HepG2 (cell line): ENCODE measurements around the gene PTEN. TPM values are rescaled to one million over a fixed set of nuclear protein-coding genes. Genes with fewer than 3 reads are reported as not detected.

Experiments
- E2F1 ChIP-seq: sonication (generic); formaldehyde crosslinking; IDR thresholded peaks from 2 replicates; pipeline ENCODE4 v1.5.0; 2020; ENCODE audit warnings: missing genetic modification reagents
- HMGXB4 ChIP-seq, 2 experiments: sonication (generic) in 1 of 2; formaldehyde crosslinking in 1 of 2; IDR thresholded peaks; 2 replicates each; pipeline versions ENCODE4 v1.4.0 to v1.6.1; 2018 to 2020; ENCODE audit warnings: missing genetic modification reagents in 2 of 2, borderline replicate concordance in 1 of 2, low read depth in 1 of 2, mild to moderate bottlenecking in 1 of 2, missing biosample characterization in 1 of 2
- HOXA7 ChIP-seq: sonication (generic); formaldehyde crosslinking; IDR thresholded peaks from 2 replicates; pipeline ENCODE4 v1.8.1; 2022; ENCODE audit warnings: mild to moderate bottlenecking, missing genetic modification reagents, moderate library complexity
- IRX3 ChIP-seq: sonication (generic); formaldehyde crosslinking; IDR thresholded peaks from 2 replicates; pipeline ENCODE4 v1.8.1; 2023; ENCODE audit warnings: mild to moderate bottlenecking, low read depth, missing genetic modification reagents, borderline replicate concordance
- KLF13 ChIP-seq: sonication (generic); formaldehyde crosslinking; IDR thresholded peaks from 2 replicates; pipeline ENCODE4 v1.4.0; 2020; ENCODE audit warnings: mild to moderate bottlenecking, missing genetic modification reagents
- KLF9 ChIP-seq: IDR thresholded peaks from 2 replicates; pipeline ENCODE4 v1.6.1; 2016; ENCODE audit warnings: low read depth
- MXI1 ChIP-seq: IDR thresholded peaks from 3 replicates; pipeline ENCODE4 v1.6.1; 2012; ENCODE audit warnings: low read depth, low read length, inconsistent platforms, borderline replicate concordance
- NFE2L1 ChIP-seq: sonication (generic); formaldehyde crosslinking; IDR thresholded peaks from 2 replicates; pipeline ENCODE4 v1.4.0; 2020; ENCODE audit warnings: missing genetic modification reagents, mild to moderate bottlenecking, borderline replicate concordance
- POGZ ChIP-seq: sonication (generic); formaldehyde crosslinking; IDR thresholded peaks from 2 replicates; pipeline ENCODE4 v1.4.0; 2020; ENCODE audit warnings: mild to moderate bottlenecking, missing genetic modification reagents
- SMAD1 ChIP-seq: sonication (generic); formaldehyde crosslinking; IDR thresholded peaks from 2 replicates; pipeline ENCODE4 v1.4.0; 2020; ENCODE audit warnings: missing genetic modification reagents, low read depth, mild to moderate bottlenecking, borderline replicate concordance
- SP1 ChIP-seq, 2 experiments: fragments of 450-650 bp in 1 of 2; sonication (generic) in 1 of 2; formaldehyde crosslinking in 1 of 2; IDR thresholded peaks; 2 replicates each; pipeline versions ENCODE4 v1.4.0 to v1.6.1; 2016 to 2020; ENCODE audit warnings: missing genetic modification reagents in 1 of 2
- ZKSCAN8 ChIP-seq: IDR thresholded peaks from 2 replicates; pipeline ENCODE4 v1.6.1; 2016; ENCODE audit warnings: borderline replicate concordance, missing genetic modification reagents, missing compliant biosample characterization
- ZNF143 ChIP-seq: sonication (generic); formaldehyde crosslinking; IDR thresholded peaks from 2 replicates; pipeline ENCODE4 v1.4.0; 2020; ENCODE audit warnings: missing genetic modification reagents
- ZNF263 ChIP-seq: sonication (generic); formaldehyde crosslinking; IDR thresholded peaks from 2 replicates; pipeline ENCODE4 v1.4.0; 2020; ENCODE audit warnings: missing genetic modification reagents
- ZNF296 ChIP-seq: sonication (generic); formaldehyde crosslinking; conservative IDR thresholded peaks from 2 replicates; pipeline ENCODE4 v1.5.0; 2020; ENCODE audit warnings: mild to moderate bottlenecking, missing genetic modification reagents
- ZNF547 ChIP-seq: sonication (generic); formaldehyde crosslinking; IDR thresholded peaks from 2 replicates; pipeline ENCODE4 v1.5.1; 2020; ENCODE audit warnings: mild to moderate bottlenecking, missing genetic modification reagents
- ZNF710 ChIP-seq: sonication (generic); formaldehyde crosslinking; IDR thresholded peaks from 2 replicates; pipeline ENCODE4 v1.5.0; 2020; ENCODE audit warnings: mild to moderate bottlenecking, missing genetic modification reagents, borderline replicate concordance
- polyA plus RNA-seq, 8 experiments: library from polyadenylated mRNA; depleted of rRNA in 3 of 8; stranded (reverse) in 7 of 8; unstranded in 1 of 8; fragments of >200 nt; fragmentation: Illumina TruSeq in 4 of 8; extraction: Trizol in 4 of 8; gene quantifications; 2 replicates each; pipeline versions ENCODE4 v1.2.1 to v1.2.3, GENCODE V29; 2011 to 2016; ENCODE audit warnings: low read depth in 4 of 8, missing spikeins in 1 of 8, mixed read lengths in 1 of 8; ENCODE audit not compliant: insufficient read depth in 1 of 8
- total RNA-seq, 5 experiments: library from RNA; depleted of rRNA; stranded (reverse); fragments of >200 nt; fragmentation: Illumina TruSeq; extraction: Trizol; gene quantifications; 2 replicates each; pipeline ENCODE4 v1.2.3, GENCODE V29; 2016; ENCODE audit warnings: low read depth in 1 of 5
- TF ChIP-seq, protein P1 (sequence below): sonication (generic); formaldehyde crosslinking; IDR thresholded peaks from 2 replicates; pipeline ENCODE4 v1.5.0; 2020; ENCODE audit warnings: mild to moderate bottlenecking, missing genetic modification reagents, borderline replicate concordance

Gene PTEN
- total and polyA plus RNA-seq, 2 of the 13 experiments (the other 11 are each of a cell fraction or from before 2014, with no cell fraction given): 30.3 to 61.3 TPM

GRCh38 chr10:87817609-87818504, 45.6 kb upstream of the PTEN start, which contains the start of gene ATAD1 (continued):
- TF ChIP-seq ZKSCAN8 (CRISPR knock-in tag) (peak; percentile 61; the same call in 1 of the 2 replicates), ZNF547 (CRISPR knock-in tag) (peak; percentile 78), KLF13 (CRISPR knock-in tag) (peak; percentile 29; the same call in 1 of the 2 replicates), HOXA7 (CRISPR knock-in tag) (no peak), POGZ (CRISPR knock-in tag) (peak; percentile 48), ZNF710 (CRISPR knock-in tag) (peak; percentile 40; the same call in 1 of the 2 replicates), IRX3 (CRISPR knock-in tag) (no peak), HMGXB4 (CRISPR knock-in tag; IDR thresholded peaks at IDR 0.05; ENCODE audit: borderline replicate concordance in 1 of 2, low read depth in 1 of 2) (peak; percentile 80 to 84; a peak in 3 of 4 replicates), SP1 (IDR thresholded peaks at IDR 0.05) (no peak), SP1 (CRISPR knock-in tag; IDR thresholded peaks at IDR 0.05) (peak; percentile 33), MXI1 (peak; percentile 12; the same call in 1 of the 3 replicates), KLF9 (CRISPR knock-in tag) (peak; percentile 86; the same call in 1 of the 2 replicates), ZNF143 (peak; percentile 76), E2F1 (CRISPR knock-in tag) (peak; percentile 55; the same call in 1 of the 2 replicates), ZNF263 (CRISPR knock-in tag) (peak; percentile 56; the same call in 1 of the 2 replicates), NFE2L1 (no peak), SMAD1 (CRISPR knock-in tag) (no peak), ZNF296 (CRISPR knock-in tag) (no peak)
- TF ChIP-seq, protein P1, sequence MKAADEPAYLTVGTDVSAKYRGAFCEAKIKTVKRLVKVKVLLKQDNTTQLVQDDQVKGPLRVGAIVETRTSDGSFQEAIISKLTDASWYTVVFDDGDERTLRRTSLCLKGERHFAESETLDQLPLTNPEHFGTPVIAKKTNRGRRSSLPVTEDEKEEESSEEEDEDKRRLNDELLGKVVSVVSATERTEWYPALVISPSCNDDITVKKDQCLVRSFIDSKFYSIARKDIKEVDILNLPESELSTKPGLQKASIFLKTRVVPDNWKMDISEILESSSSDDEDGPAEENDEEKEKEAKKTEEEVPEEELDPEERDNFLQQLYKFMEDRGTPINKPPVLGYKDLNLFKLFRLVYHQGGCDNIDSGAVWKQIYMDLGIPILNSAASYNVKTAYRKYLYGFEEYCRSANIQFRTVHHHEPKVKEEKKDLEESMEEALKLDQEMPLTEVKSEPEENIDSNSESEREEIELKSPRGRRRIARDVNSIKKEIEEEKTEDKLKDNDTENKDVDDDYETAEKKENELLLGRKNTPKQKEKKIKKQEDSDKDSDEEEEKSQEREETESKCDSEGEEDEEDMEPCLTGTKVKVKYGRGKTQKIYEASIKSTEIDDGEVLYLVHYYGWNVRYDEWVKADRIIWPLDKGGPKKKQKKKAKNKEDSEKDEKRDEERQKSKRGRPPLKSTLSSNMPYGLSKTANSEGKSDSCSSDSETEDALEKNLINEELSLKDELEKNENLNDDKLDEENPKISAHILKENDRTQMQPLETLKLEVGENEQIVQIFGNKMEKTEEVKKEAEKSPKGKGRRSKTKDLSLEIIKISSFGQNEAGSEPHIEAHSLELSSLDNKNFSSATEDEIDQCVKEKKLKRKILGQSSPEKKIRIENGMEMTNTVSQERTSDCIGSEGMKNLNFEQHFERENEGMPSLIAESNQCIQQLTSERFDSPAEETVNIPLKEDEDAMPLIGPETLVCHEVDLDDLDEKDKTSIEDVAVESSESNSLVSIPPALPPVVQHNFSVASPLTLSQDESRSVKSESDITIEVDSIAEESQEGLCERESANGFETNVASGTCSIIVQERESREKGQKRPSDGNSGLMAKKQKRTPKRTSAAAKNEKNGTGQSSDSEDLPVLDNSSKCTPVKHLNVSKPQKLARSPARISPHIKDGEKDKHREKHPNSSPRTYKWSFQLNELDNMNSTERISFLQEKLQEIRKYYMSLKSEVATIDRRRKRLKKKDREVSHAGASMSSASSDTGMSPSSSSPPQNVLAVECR: peak; percentile 90; the same call in 1 of the 2 replicates
